GM19023 (cell line): ENCODE measurements around the gene SLC7A14.

Experiments
- ATAC-seq: cut with Tn5 transposase; IDR thresholded peaks from one replicate; pipeline ENCODE4 v1.9.1; 2021; ENCODE audit warnings: mild to moderate bottlenecking, moderate library complexity; ENCODE audit not compliant: unreplicated experiment

SLC7A14 gene

DNA sequence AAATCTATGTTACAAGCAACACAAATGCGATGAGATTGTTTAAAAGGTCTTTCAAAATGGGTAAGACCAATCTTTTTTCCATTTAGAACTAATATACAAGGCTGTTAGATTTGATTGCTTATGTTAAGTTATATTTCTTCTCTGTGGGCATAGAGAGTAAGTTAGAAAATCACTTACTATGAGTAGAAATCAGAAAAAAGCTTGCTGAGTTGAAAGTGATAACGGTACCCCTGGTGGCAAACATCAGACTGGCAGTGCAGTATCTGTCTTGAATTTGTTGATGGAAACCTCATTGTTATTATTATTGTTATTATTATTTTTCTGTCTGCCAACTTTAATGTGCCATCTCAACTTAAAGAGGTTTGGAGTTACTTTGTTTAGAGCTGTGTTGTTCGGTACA lies 154.8 kb downstream of the SLC7A14 start:
- ATAC-seq, result no peak

DNA sequence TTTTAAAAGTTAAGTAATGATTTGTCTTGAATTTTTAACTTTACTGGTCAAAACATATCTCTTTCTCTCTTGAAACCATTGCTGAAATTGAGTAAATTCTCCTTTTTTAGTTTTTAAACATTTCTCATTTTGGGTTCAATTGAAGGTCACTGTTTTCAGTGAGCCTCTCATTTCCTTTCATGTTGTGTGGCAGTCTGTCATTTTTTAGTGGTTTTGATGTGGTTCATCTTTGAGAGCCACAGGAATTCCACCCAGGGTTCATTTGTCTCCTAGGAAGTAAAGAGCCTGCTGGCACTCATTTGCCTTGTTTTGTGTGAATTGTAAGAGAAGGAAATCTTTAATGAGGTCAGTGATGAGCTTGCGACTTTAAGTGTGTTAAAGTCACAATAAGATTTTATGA lies 156.8 kb downstream of the SLC7A14 start:
- no peak for ATAC-seq

DNA sequence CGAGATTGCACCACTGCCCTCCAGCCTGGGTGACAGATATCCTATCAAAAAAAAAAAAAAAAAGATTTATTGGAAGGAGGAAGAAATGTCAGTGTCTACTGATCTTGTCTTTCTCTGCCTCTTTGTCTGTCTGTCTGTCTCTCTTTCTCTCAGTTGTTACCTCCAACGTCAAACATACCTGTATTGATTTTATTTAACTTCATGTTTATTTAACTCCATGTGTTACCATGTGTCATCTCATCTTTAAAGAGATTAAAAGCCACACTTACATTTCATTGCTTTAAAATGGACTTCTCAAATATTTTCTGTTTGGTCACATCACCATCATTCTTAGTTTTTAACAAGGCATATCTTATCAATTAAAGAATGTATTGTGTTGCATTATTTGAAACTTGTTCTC lies 157.8 kb downstream of the SLC7A14 start:
- ATAC-seq, result no peak

DNA sequence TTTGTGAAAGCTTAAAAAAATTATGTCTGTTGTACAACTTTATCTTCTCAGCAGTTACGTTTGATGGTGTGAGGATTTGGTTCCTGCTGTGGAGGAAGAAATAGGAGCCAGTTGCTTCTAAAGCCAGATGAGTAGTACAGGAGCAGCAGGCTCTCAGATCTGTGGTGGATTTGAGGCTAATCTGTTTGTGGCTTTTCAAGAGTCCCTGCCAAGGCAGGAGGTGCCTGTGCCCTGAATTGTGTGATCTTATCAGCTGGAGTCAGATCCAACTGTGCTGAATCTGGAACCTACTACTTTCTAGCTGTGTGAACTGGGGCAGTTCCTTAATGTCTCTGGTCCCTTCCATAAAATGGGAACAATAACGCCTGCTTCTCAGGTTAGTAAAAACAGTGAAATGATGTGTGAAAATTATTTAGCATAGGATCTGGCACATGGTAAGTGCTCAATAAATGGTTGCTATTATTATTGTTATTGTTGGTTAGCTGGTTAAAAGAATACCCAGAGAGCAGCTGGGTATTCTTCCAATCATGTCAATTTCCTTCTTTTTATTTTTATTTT lies 159.6 kb downstream of the SLC7A14 start:
- ATAC-seq, result no peak

GRCh38 chr3:170425491-170426239 lies 160.2 kb downstream of the SLC7A14 start:
- no peak for ATAC-seq

DNA sequence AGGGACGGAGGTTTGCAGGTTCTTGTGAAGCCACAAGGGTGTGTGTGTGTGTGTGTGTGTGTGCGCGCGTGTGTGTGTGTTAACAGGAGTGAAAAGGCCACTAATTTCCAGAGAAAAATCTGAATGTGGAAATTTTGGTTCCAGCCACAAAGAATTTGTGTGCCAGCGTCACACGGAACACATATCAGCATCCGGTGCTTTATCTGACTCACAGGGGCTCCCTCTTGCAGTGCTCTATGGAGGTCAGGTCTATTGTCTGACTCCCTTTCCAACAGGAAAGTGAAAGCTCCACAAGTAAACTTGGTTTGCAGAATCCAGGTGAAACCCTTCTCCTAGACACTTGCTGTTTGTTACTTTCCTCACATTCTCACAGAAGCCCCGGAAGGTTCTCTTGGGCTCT lies 161.0 kb downstream of the SLC7A14 start:
- no peak for ATAC-seq

DNA sequence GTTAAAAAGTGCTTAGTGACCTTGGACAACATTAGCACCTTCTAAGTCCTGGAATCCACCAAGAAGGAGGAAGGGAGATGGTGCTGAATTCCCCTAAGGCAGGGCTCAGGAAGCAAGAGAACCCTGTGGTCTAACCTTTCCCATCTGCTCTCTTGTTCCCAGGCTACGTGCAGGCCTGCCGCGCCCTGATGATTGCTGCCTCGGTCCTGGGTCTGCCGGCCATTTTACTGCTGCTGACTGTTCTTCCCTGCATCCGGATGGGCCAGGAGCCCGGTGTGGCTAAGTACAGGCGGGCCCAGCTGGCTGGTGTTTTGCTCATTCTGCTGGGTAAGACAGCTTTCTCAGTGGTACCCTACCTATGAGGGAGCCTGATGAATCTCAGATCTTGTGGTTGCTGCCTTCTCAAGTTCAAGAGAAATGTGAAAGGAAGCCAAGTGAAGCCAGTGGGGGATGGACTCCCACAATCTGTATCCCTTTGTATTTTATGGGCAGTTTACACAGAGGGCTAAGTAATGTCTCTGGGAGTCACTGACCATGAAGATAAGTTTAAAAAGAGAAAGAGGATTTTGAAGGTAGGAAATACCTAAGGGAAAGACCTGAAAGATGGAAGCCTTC lies 162.8 kb downstream of the SLC7A14 start:
- ATAC-seq, result no peak

DNA sequence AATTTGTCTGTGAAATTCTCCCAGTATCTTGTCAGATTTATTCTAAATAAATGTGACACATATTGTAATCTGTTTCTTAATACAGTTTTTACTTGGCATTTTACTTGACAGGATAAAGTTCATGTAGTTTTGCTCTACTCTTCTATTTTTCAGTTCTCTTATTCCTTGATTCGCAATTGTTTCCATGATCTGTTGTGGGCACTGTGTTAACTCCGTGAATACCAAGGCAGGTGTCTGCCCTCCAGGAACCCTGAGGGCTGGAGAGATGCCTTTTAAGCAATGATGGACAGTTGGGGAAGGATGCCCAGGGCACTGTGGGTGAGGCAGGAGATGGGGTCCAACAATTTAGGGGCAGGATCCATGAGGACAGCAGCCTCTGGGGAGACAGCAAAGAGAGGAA lies 164.1 kb downstream of the SLC7A14 start:
- ATAC-seq, result no peak

DNA sequence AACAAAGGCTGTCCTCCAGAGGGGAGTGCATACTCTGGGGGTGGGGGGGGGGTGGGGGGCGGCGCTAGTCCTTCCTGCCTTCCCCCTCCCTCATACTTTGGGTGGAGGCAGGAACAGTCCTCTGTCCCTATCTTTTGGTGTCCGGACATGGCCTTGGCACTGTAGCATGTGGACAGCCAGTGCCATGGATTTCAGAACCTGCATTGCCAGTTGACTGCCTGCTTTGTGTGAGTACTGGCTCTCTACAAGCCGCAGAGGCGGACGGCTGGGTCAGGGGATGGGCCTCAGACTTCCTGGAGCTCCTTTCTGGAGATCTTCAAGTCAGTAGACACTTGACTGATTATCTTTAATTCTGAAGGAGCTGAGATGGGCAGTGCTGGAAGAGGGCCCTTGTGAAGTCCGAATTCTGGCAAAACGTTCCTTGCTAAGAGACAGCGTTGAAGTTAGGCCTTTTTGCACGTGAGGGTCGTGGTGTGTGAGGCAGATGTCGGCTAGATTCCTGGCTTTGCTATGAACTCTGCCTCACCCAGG lies 164.7 kb downstream of the SLC7A14 start:
- no peak for ATAC-seq

DNA sequence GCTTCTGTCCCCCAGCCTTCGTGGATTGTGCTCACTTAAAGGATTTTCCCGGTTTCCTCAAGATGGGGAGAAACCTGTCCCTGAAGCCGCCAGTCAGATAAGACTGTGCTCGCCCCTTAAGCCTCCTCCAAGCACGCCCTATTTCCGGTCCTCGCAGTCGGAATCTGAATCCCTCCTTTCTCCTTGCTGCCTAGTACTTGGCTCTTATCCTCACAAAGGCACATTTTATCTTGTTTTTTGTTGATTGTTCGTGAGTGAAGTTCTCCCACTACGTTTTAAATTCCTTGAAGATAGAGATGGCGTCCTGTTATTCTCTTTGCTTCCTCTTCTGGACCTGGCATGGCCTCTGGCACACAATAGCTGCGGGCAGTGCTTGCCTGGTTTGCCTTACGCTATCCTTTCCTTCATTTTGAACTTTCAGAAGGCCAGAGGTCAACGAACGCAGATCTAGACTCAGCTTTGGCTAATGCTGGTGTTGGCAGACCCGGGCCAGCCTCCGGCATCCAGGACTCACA lies 165.5 kb downstream of the SLC7A14 start:
- ATAC-seq, result no peak

- no peak for ATAC-seq
These were observed 166.3 kb downstream of the SLC7A14 start for GRCh38 chr3:170419557-170420087.

DNA sequence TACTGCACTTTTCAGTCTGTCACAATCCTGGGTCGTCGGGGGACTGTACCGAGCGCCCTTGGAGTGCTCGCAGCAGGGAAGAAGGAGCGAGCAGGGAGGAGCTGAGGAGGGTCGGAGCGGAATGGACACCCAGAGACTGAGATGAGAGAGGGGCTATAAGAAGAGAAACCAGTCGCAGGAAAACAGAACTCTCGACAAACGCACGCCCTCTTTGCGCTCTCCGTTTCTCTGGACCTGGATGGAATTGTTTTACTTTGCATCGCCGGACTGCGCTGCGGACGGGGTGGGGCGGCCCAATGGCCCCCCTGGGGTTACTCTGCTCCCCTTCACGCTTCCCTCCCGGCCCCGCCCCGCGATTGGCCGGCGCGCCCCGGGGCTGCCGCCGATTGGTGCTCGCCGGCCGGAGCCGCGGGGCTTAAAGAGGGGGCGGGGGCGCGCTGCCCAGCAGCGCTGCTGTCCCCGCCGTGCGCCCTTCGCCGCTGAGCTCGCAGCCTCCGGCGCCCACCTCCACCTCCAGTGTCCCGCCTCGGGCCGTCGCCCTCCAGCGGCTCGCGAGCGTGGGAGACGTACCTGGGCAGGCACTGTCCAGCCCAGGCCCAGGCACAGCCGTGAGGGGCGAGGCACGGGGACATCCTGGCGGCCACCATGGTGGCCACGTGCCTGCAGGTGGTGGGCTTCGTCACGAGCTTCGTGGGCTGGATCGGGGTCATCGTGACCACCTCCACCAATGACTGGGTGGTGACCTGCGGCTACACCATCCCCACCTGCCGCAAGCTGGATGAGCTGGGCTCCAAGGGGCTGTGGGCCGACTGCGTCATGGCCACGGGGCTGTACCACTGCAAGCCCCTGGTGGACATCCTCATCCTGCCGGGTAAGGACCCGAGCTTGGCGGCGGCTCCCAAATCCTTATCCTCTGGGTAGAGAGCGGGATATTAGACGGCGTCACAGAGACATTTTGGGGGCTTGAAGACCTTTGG lies 167.2 kb downstream of the SLC7A14 start, which contains the start of gene CLDN11:
CLDN11 (plus strand) TSS at position 447 of the 977 bp plus-strand sequence; CDS start at position 646, 199 bp downstream.
- ATAC-seq, result no peak

- no peak for ATAC-seq
These were observed 168.8 kb downstream of the SLC7A14 start for GRCh38 chr3:170417090-170417489.

DNA sequence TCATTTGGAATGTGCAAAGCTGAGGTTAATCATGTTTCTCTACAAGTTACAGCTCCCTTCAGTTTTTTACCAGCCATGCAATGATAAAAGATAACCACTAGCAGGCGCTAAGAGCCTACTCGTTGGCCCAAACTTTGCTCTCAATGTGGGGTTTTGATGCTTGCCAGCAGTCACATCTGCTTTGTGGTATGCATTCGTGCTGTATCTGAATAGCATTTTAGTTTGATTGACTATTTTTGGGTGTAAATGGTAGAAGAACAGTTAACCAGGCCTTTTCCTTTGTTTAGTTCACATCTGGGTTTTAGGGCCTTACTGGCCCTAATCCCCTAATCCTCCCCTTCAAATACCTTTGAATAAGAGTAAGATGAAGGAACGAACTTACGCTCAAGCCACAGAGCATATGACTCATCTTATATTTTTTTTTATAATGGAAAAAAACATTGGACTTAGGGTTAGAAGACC lies 171.6 kb downstream of the SLC7A14 start:
- peak; percentile 65 for ATAC-seq

GRCh38 chr3:170413291-170413690 lies 172.6 kb downstream of the SLC7A14 start:
- ATAC-seq, result no peak

GRCh38 chr3:170410428-170411029 lies 175.3 kb downstream of the SLC7A14 start:
- no peak for ATAC-seq
